AG04450 (cell line): ENCODE measurements around the gene AWAT1. TPM values are rescaled to one million over a fixed set of nuclear protein-coding genes. Genes with fewer than 3 reads are reported as not detected.

ENCODE experiments used
- CTCF ChIA-PET: fragments of 300-600, 350-600 bp; formaldehyde crosslinking; extraction: SDS; loops from one replicate; lab custom pipeline; 2022; ENCODE audit warnings: antibody characterized with exemption, inconsistent platforms; lab: Charles Lee
- POLR2A ChIA-PET: fragments of 350-600 bp; formaldehyde crosslinking; extraction: SDS; loops from one replicate; lab custom pipeline; 2021; ENCODE audit warnings: antibody characterized with exemption, inconsistent platforms; lab: Yijun Ruan, JAX
- DNase-seq: peaks from one replicate; pipeline ENCODE4 v3.0.0-alpha.2; 2011; ENCODE audit warnings: low read depth, low spot score
- H3K27ac ChIP-seq: one replicate; pipeline ENCODE4 v1.5.1; 2012; ENCODE audit warnings: low read depth, low read length, control low read depth
- H3K27me3 ChIP-seq: one replicate; pipeline ENCODE4 v1.6.0; 2012; ENCODE audit warnings: low read length; ENCODE audit not compliant: control insufficient read depth, insufficient read depth
- H3K4me3 ChIP-seq: 2 replicates; pipeline ENCODE4 v1.5.1; 2011; ENCODE audit warnings: mild to moderate bottlenecking, low read depth, low read length, control low read depth
- H3K9me3 ChIP-seq: 2 replicates; pipeline ENCODE4 v1.5.1; 2012; ENCODE audit warnings: low read length; ENCODE audit not compliant: control insufficient read depth, insufficient read depth
- polyA plus RNA-seq: library from polyadenylated mRNA; depleted of rRNA; stranded (reverse); fragments of >200 nt; gene quantifications from 2 replicates; pipeline ENCODE4 v1.2.3, GENCODE V29; 2011
- TF ChIP-seq, protein P1 (sequence below): IDR thresholded peaks from 2 replicates; pipeline ENCODE4 v1.5.1; 2011; ENCODE audit warnings: low read depth, low read length, control low read depth, inconsistent platforms

AWAT1 gene
- polyA plus RNA-seq, 1 experiment, result not detected

DNA sequence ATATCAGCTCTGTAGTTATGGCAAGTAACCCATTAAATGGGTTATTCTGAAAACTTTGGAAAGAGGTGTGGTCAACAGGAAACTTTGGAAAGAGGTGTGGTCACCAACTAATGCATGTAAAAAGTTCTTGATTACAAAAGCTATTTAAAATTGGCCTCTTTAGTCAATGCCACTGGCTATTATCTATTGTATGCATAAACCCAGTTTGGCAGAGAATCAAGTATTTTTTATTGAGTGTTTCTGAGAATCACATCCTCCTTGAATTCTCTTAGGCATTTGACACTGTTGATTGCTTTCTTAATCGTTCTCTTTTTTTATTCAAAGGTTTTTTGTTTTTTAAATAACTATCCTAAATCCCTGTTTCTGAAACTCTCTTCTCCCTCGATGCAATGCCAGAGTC, 18.0 kb downstream of the AWAT1 start:
- Histone ChIP-seq H3K9me3 (no peaks in the 10 kb centered on the region), H3K4me3 (no peak overlapping the region), H3K27ac (no peak overlapping the region), H3K27me3 (no peaks in the 10 kb centered on the region)
- TF ChIP-seq, protein P1, sequence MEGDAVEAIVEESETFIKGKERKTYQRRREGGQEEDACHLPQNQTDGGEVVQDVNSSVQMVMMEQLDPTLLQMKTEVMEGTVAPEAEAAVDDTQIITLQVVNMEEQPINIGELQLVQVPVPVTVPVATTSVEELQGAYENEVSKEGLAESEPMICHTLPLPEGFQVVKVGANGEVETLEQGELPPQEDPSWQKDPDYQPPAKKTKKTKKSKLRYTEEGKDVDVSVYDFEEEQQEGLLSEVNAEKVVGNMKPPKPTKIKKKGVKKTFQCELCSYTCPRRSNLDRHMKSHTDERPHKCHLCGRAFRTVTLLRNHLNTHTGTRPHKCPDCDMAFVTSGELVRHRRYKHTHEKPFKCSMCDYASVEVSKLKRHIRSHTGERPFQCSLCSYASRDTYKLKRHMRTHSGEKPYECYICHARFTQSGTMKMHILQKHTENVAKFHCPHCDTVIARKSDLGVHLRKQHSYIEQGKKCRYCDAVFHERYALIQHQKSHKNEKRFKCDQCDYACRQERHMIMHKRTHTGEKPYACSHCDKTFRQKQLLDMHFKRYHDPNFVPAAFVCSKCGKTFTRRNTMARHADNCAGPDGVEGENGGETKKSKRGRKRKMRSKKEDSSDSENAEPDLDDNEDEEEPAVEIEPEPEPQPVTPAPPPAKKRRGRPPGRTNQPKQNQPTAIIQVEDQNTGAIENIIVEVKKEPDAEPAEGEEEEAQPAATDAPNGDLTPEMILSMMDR, result no peak
- ChIA-PET POLR2A (no interaction called here), CTCF (interaction anchor here (1.0 kb wide), 1 partner anchor 119 kb away, joined by 3 read pairs; the partner anchor contains the start of gene IGBP1)
- no peak for DNase-seq

DNA sequence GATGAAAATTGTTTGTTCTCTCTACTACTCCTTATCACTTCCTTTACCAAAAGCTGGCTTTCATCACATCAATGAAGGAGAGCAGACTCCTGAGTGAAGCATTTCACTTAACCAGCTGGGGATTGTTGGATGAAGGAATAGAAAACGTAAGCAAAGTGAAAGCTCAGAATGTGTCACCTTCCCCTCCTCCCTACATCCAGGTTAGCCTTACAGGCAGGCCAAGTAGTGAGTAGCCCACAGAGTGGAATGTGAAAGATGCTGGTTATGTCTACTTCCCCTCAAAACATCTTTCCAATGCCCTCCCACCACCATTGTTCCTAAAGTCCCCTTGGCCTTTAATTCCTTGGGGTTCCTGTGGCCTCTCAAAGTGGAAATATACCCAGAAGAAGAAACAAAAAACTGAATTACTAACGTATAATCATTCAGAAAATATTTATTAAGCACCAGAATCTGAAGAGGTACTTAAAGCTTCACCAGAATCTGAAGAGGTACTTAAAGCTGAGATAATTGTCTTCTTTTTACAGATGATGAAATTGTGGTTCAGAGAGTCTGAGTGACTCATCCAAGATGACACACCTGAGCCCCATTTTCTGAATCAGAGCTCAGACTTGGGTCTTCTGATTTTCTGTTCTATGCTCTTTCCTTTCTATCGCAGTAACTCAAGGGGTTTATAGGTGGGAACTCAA, 19.1 kb downstream of the AWAT1 start:
- POLR2A ChIA-PET, result no interaction called here
- Histone ChIP-seq H3K4me3 (no peak overlapping the region), H3K27me3 (no peaks in the 10 kb centered on the region), H3K9me3 (no peaks in the 10 kb centered on the region), H3K27ac (no peak overlapping the region)
- DNase-seq, result no peak
- CTCF ChIA-PET, result interaction anchor here (0.7 kb wide), 1 partner anchor 120 kb away, joined by 3 read pairs; no protein-coding TSS in a partner anchor
- TF ChIP-seq, protein P1, result no peak

DNA sequence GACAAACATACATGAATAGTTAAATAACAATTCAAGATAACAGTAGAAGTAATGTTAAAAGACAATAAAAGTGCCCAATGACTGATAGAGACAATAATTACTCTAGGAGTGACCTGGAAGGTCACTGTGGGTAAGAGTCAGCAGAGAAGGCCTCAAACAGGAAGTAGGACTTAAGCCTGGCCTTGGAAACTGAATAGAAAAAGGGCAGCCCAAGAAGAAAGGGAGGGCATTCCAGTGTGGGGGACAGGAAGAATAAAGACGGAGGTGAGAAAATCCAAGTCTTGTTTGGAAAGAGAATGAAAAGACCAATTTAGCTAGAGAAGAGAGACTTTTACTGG, 19.6 kb downstream of the AWAT1 start:
- Histone ChIP-seq H3K27ac (no peak overlapping the region), H3K4me3 (no peak overlapping the region), H3K27me3 (no peaks in the 10 kb centered on the region), H3K9me3 (no peaks in the 10 kb centered on the region)
- TF ChIP-seq, protein P1, result no peak
- DNase-seq, result no peak
- ChIA-PET CTCF (interaction anchor here (0.7 kb wide), 1 partner anchor 120 kb away, joined by 3 read pairs; no protein-coding TSS in a partner anchor), POLR2A (no interaction called here)

DNA sequence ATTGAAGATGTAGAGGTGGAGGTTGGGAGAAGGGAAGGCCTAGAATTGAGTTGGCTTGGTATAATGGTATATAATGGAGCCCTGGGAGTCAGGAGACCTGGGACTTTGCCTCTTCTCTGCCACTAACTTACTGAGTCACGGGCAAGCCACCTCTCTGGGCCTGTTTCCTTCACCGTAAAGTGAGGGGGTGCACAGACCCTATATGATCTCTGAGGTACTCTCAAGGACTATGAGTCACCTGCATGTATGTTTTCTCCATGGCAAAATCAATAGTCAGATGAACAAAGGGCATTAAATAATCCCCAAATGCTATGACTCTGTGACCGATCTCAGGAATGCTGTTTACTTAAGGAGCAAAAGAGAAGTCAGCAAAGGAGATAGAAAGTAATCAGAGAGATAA, 20.5 kb downstream of the AWAT1 start:
- H3K27ac ChIP-seq, result no peak overlapping the region
- no peaks in the 10 kb centered on the region for H3K9me3 ChIP-seq
- CTCF ChIA-PET, result no interaction called here
- DNase-seq, result no peak
- POLR2A ChIA-PET, result no interaction called here
- TF ChIP-seq, protein P1, result no peak
- H3K27me3 ChIP-seq, result no peaks in the 10 kb centered on the region
- no peak overlapping the region for H3K4me3 ChIP-seq

DNA sequence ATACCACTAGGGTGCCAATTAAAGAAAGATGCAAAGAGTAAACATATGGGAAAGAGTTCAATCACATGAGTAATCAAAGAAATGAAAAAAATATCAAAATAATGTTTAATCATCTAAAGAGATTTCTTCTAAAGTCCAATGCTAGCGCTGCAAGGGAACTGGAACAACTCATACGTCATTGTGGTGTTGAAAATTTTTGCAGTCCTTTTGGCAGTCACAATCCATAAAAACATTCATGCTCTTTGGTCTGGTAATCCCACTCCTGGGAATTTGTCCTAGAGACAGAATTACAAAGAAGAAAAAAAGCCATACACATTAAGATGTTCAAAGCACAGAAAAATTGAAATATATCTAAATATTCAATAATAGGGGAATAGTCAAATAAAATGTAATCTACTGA, 21.0 kb downstream of the AWAT1 start:
- H3K27ac ChIP-seq, result no peak overlapping the region
- H3K4me3 ChIP-seq, result no peak overlapping the region
- H3K9me3 ChIP-seq, result no peaks in the 10 kb centered on the region
- no peaks in the 10 kb centered on the region for H3K27me3 ChIP-seq
- TF ChIP-seq, protein P1, result no peak
- ChIA-PET POLR2A (no interaction called here), CTCF (no interaction called here)
- DNase-seq, result no peak
